ENCODE data around the gene PRDM16.

PRDM16 gene

DNA sequence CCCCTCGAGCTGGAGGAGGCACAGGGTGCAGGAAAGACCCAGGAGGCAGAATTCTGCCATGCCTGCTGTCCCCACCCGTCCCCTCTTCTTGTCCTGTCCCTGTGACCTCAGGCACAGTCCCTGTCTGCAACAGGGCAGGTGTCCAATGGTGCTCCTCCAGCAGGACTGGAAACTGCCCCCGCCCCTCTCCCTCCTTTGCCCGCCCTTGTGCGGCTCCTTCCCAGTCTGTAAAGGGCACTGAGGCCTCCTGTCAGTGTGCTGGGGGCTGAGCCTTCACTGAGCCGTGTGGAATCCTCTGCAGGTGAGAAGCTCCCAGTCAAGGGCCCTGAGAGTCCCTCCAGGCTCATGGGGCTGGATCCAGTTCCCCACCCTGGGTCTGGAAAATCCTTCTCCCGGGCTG, 28.9 kb downstream of the PRDM16 start:
- no peak overlapping the region for H3K4me3 ChIP-seq (ENCODE audit: low read depth, low read length)
- DNase-seq (ENCODE audit: low read depth), result no peak
- TF ChIP-seq, protein P1, sequence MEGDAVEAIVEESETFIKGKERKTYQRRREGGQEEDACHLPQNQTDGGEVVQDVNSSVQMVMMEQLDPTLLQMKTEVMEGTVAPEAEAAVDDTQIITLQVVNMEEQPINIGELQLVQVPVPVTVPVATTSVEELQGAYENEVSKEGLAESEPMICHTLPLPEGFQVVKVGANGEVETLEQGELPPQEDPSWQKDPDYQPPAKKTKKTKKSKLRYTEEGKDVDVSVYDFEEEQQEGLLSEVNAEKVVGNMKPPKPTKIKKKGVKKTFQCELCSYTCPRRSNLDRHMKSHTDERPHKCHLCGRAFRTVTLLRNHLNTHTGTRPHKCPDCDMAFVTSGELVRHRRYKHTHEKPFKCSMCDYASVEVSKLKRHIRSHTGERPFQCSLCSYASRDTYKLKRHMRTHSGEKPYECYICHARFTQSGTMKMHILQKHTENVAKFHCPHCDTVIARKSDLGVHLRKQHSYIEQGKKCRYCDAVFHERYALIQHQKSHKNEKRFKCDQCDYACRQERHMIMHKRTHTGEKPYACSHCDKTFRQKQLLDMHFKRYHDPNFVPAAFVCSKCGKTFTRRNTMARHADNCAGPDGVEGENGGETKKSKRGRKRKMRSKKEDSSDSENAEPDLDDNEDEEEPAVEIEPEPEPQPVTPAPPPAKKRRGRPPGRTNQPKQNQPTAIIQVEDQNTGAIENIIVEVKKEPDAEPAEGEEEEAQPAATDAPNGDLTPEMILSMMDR (conservative IDR thresholded peaks at IDR 0.05; ENCODE audit: low read depth, low read length), result no peak

DNA sequence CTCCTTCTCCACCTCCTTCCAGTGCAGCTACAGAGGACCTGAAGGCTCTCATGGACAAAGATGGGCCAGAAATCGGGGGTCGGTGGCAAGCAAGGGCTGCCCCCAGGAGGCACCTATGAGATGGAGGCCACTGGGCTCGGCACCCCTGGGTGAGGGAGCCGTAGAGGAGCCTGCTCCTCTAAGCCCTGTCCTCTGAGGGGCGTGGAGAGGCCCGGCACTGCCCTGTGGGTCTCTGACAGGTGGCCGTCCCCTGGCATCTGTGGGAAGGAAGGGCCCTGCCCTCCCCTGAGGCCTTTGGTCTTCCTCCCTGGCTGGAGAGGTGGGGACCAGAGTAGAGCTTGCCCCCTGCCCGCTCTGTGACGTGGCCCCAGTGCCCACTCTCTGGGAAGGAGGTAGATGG, 30.9 kb downstream of the PRDM16 start:
- TF ChIP-seq, protein P1 (conservative IDR thresholded peaks at IDR 0.05; ENCODE audit: low read depth, low read length), result no peak
- no peak overlapping the region for H3K4me3 ChIP-seq (ENCODE audit: low read depth, low read length)
- no peak for DNase-seq (ENCODE audit: low read depth)

DNA sequence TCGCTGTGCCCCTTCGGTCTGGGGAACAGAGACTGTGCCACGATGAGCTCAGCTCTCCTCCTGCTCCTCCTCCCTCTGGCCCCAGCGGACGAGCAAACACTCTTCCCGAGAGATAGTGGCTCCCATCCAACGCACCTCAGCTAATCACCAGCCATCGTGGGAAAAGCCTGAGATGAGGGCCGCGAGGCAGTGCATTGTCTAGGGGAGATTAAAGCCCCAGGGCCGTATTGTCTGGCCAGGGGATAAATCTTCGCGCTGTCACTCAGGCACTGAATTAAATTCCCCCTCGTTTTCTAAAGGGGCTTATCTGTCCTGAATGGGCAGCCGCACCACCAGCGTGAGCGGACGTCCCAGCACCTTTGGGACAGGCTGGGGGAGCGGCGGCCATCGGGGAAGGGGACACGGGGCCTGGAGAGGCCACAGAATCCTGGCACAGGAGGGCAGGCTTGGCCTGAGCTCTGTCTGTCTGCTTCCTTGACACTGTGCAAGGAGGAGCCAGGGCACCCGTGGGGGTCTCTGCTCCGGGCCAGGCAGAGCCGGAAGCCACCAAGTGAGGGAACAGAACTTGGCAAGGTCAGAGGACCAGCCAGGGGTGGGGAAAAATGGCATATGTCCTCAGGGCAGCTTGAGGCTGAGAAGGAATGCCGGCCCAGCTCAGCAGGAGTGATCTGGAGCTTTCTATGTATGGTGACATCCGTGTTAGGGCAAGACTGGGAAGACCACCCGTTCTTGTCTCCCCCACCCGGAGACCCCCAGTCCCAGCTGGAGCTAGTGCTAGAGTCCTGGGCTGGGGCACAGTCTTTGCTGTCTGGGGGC, 32.3 kb downstream of the PRDM16 start:
- TF ChIP-seq, protein P1 (conservative IDR thresholded peaks at IDR 0.05; ENCODE audit: low read depth, low read length), result no peak
- no peak overlapping the region for H3K4me3 ChIP-seq (ENCODE audit: low read depth, low read length)
- DNase-seq (ENCODE audit: low read depth), result no peak

DNA sequence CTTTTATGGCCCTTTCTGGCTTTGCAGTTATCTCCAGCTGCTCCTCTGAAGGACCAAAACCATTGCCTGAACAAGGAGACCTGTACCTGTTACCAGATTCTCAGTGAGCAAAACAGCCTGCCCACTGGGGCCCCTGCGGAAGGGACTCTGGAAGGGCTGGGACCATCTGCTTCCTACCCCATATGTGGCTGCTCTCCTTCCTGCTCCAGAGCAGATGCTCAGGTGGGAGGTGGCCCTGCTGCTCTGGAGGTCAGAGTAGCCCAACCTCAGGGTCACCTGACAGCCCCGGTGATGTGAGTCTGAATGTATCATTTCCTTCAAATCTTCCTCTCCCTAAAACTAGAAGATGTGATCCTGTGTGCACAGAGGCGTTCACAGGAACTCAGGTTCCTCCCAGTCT, 33.6 kb downstream of the PRDM16 start:
- TF ChIP-seq, protein P1 (conservative IDR thresholded peaks at IDR 0.05; ENCODE audit: low read depth, low read length), result no peak
- no peak overlapping the region for H3K4me3 ChIP-seq (ENCODE audit: low read depth, low read length)
- no peak for DNase-seq (ENCODE audit: low read depth)

DNA sequence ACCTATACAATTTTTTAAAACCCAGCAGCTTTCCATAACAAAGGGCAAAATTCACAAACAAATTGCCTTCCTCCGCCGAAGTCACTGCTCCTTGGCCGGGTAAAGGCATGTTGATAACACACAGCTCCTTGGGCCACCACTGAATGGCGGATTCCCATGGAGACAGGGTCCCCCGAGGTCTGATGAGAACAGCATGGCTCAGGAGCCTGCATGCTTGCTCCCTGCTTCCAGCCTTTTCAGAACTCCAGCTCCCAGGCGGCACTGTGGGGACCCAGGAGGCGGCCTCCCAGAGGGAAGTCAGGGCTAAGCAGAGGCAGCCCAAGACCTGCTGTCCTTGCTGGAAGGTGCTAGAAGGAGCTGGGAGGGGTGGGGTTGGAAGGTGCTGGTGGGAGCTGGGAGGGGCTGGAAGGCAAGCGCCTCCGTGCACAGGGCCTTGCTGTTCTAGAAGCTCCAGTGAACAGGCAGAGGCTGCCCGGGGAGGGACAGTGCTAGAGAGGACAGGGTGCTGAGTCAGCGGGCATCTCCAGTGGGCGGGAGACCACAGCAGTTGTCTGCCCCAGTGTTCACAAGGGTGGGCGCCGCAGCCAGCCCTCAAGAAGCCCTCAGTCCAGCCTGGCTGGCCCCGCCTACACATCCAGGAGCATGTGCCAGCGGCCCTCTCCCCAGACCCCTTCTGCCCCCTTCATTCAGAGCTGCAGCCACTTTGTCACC, 35.1 kb downstream of the PRDM16 start:
- DNase-seq (ENCODE audit: low read depth), result no peak
- TF ChIP-seq, protein P1 (conservative IDR thresholded peaks at IDR 0.05; ENCODE audit: low read depth, low read length), result no peak
- H3K4me3 ChIP-seq (ENCODE audit: low read depth, low read length), result no peak overlapping the region

DNA sequence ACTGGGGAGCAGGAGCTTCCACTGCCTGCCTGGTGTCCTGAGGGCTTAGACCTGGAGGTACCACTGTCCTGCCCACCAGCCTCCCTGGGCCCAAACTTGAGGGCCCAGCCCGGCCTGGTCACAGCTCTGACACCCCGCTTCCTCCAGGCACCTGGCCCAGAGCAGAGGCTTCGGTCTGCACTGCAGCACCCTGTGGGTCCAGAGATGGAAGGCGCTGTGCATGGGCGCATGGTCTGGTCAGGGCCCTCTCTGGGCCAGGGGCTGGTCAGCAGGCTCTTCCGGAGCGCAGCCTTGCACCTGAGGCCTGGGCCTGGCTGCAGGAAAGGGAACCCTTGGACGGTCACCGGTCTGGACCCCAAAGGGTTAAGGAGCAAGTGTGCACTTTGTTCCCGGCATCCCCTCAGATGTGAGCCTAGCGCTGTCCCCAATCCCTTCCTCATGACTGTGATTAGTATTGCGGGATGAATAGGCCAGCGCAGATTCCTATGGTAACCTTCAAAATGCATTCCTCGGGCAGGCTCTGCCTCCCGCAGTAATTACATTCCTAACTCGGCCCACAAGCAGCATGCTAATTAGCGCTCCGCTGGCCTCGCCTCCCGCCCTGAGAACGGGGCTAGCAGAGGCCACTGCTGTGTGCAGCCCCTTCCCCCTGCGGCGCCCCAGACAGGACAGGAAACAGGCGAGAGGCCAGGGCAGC, 36.3 kb downstream of the PRDM16 start:
- TF ChIP-seq, protein P1 (conservative IDR thresholded peaks at IDR 0.05; ENCODE audit: low read depth, low read length), result no peak
- DNase-seq (ENCODE audit: low read depth), result peak; percentile 11
- no peak overlapping the region for H3K4me3 ChIP-seq (ENCODE audit: low read depth, low read length)

Measured in choroid plexus epithelial cell (primary cell).